Body of pancreas (tissue), 4 donors: Measurements from ENCODE around the gene RPTOR.

Experiments used
- POLR2A ChIP-seq, 3 donors: fragments of 450-650 bp; IDR thresholded peaks; one replicate each; pipeline ENCODE4 v1.6.1; 2016; ENCODE audit warnings: antibody characterized with exemption in 3 of 3, mild to moderate bottlenecking in 2 of 3
- TF ChIP-seq, protein P1 (sequence below), 7 experiments: fragments of 450-650 bp in 4 of 7; fragments of 200-600 bp in 3 of 7; sonication (generic) in 3 of 7; IDR thresholded peaks; one replicate each; pipeline ENCODE4 v1.5.1; 2016 to 2019; ENCODE audit warnings: antibody characterized with exemption in 7 of 7

DNA sequence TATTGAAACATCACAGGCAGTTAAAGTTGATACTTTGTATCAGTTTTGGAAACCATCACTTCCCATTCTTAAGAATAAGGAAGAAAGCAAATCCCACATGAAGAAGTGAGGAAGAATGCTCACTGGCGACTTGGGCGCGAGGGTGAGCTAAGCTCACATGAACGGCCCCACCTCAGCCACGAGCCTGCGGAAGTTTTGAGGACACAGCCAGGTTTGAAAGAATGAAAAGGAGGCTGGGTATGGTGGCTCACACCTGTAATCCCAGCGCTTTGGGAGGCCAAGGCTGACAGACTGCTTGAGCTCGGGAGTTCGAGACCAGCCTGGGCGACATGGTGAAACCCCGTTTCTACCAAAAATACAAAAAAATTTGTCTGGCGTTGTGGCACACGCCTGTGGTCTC lies 336.7 kb downstream of the RPTOR start:
- TF ChIP-seq, protein P1, sequence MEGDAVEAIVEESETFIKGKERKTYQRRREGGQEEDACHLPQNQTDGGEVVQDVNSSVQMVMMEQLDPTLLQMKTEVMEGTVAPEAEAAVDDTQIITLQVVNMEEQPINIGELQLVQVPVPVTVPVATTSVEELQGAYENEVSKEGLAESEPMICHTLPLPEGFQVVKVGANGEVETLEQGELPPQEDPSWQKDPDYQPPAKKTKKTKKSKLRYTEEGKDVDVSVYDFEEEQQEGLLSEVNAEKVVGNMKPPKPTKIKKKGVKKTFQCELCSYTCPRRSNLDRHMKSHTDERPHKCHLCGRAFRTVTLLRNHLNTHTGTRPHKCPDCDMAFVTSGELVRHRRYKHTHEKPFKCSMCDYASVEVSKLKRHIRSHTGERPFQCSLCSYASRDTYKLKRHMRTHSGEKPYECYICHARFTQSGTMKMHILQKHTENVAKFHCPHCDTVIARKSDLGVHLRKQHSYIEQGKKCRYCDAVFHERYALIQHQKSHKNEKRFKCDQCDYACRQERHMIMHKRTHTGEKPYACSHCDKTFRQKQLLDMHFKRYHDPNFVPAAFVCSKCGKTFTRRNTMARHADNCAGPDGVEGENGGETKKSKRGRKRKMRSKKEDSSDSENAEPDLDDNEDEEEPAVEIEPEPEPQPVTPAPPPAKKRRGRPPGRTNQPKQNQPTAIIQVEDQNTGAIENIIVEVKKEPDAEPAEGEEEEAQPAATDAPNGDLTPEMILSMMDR (IDR thresholded peaks at IDR 0.05), result no peak
- TF ChIP-seq POLR2A (IDR thresholded peaks at IDR 0.05), result no peak
